H1 (cell line): ENCODE data around the gene HS2ST1.

Source experiments
- CHD1 ChIP-seq: IDR thresholded peaks from 2 replicates; pipeline ENCODE4 v1.6.1; 2012; ENCODE audit warnings: low read depth, low read length, improper control_type of control experiment
- CHD2 ChIP-seq: IDR thresholded peaks from 2 replicates; pipeline ENCODE4 v1.6.1; 2012; ENCODE audit warnings: low read length, improper control_type of control experiment
- CTCF ChIP-seq, 3 experiments: IDR thresholded peaks; 1 replicate in 2 of 3; 2 replicates in 1 of 3; pipeline versions ENCODE4 v1.5.1 to v1.6.1; 2011; ENCODE audit warnings: low read length in 3 of 3, mild to moderate bottlenecking in 3 of 3, inconsistent platforms in 2 of 3, low read depth in 1 of 3, moderate library complexity in 1 of 3; ENCODE audit not compliant: insufficient read depth in 1 of 3; ENCODE audit errors: control extremely low read depth in 1 of 3
- EZH2 ChIP-seq: fragments of 200-600 bp; sonication (generic); IDR thresholded peaks from 2 replicates; pipeline ENCODE4 v1.7.1; 2012; ENCODE audit warnings: low read depth, mild to moderate bottlenecking, moderate library complexity, low read length, inconsistent platforms; ENCODE audit not compliant: severe bottlenecking
- GTF2F1 ChIP-seq: IDR thresholded peaks from 2 replicates; pipeline ENCODE4 v1.6.1; 2012; ENCODE audit warnings: low read depth, low read length, improper control_type of control experiment, borderline replicate concordance
- HDAC6 ChIP-seq: IDR thresholded peaks from one replicate; pipeline ENCODE4 v1.7.1; 2012; ENCODE audit warnings: low read depth, mild to moderate bottlenecking, inconsistent platforms, low read length, moderate library complexity
- JUND ChIP-seq: IDR thresholded peaks from 2 replicates; pipeline ENCODE4 v1.6.1; 2011; ENCODE audit warnings: mild to moderate bottlenecking, improper control_type of control experiment, low read length
- MAX ChIP-seq: IDR thresholded peaks from 2 replicates; pipeline ENCODE4 v1.6.1; 2012; ENCODE audit warnings: inconsistent platforms
- NANOG ChIP-seq: IDR thresholded peaks from 2 replicates; pipeline ENCODE4 v1.6.1; 2011; ENCODE audit warnings: low read length, low read depth, mild to moderate bottlenecking, inconsistent platforms; ENCODE audit not compliant: insufficient read depth, poor library complexity, severe bottlenecking
- POLR2A ChIP-seq, 2 experiments: IDR thresholded peaks; 1 replicate in 1 of 2; 2 replicates in 1 of 2; pipeline ENCODE4 v1.6.1; 2011; ENCODE audit warnings: low read depth in 2 of 2, low read length in 2 of 2, mild to moderate bottlenecking in 2 of 2; ENCODE audit errors: control extremely low read depth in 1 of 2
- POLR2AphosphoS5 ChIP-seq: IDR thresholded peaks from 2 replicates; pipeline ENCODE4 v1.6.1; 2011; ENCODE audit warnings: low read depth, low read length
- SP1 ChIP-seq: IDR thresholded peaks from 2 replicates; pipeline ENCODE4 v1.6.1; 2011; ENCODE audit warnings: low read depth, low read length

- no peak for TF ChIP-seq CTCF (IDR thresholded peaks at IDR 0.05; ENCODE audit: control extremely low read depth in 1 of 3, insufficient read depth in 1 of 3, low read depth in 1 of 3, low read length in 3 of 3)
- no peak for TF ChIP-seq POLR2AphosphoS5
- no peak for TF ChIP-seq POLR2A (IDR thresholded peaks at IDR 0.05; ENCODE audit: control extremely low read depth in 1 of 2, low read depth in 2 of 2, low read length in 2 of 2)
- no peak for TF ChIP-seq HDAC6
- no peak for TF ChIP-seq GTF2F1
- TF ChIP-seq NANOG = no peak
- TF ChIP-seq CHD1 = no peak
- TF ChIP-seq CHD2 = no peak
- TF ChIP-seq EZH2 = no peak
- no peak for TF ChIP-seq SP1
- TF ChIP-seq MAX = no peak
- TF ChIP-seq JUND = no peak
These were observed 240.7 kb downstream of the HS2ST1 start for GRCh38 chr1:87155170-87155569.
